Measurements from ENCODE around the gene TMEM175. TPM values are rescaled to one million over a fixed set of nuclear protein-coding genes. Genes with fewer than 3 reads are reported as not detected.

TMEM175 gene
- total RNA-seq, 2 experiments from 2014 or later: 13.9 to 15.8 TPM

DNA sequence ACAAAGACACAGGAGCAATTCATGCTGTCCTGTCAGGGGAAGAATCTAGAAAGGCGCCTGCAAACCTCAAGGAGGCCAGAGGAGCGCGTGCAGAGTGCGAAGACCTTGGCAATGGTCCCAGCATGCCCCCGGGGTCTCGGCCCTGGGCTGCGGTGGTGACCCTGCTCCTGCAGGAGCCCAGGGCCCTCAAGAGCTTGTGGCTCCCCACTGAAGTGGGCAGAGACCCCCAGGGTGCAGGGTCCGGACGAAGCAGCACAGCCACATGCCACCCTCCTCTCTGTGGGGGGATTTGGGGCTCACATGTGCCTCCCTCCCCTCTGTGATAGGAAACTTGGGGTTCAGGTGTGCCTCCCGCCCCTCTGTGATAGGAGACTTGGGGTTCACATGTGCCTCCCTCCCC, 39.5 kb upstream of the TMEM175 start:
- Mint-ChIP-seq H3K27ac (no peak overlapping the region), H3K27me3 (ENCODE audit: low read depth) (no peaks in the 10 kb centered on the region), H3K4me3 (no peak overlapping the region), H3K36me3 (ENCODE audit: low read depth) (peaks cover 9% of the 10 kb centered on the region), H3K4me1 (ENCODE audit: low read depth) (no peaks in the 10 kb centered on the region), H3K9me3 (peaks cover under 1% of the 10 kb centered on the region)
- CTCF ChIA-PET: no interaction called here
- intact Hi-C loops (cut with micrococcal nuclease): no loop called here
- no peak for DNase-seq

DNA sequence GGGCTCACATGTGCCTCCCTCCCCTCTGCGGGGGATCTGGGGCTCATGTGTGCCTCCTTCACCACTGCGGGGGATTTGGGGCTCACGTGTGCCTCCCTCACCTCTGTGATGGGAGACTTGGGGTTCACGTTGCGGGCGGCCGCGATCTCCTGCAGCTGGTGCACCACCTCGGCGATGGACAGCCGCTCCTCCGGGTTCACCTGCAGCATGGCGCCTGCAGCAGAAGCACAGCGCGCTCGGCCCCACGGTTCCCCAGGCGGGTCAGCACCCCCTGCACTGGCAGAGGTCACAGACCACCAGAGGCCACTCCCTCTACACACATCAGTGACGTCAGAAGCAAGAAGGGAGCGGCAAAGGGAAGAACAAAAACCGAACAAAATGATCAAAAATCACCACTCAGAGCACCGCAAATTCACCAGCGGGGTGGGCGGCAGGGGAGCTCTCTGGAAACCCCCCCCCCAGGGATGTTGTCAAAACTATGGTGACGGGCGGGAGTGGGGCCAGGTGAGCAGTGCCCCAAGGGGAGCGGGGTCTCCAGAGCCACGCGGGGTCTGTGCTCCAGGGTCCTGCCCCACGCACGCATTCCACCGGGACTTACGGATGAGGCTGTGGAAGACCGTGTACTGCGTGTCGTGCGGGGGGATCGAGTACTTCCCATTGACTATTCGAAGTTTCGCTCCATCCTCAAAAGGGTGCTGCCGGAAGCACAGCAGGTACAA, 38.8 kb upstream of the TMEM175 start:
- no peak overlapping the region for H3K4me3 Mint-ChIP-seq
- H3K9me3 Mint-ChIP-seq: no peaks in the 10 kb centered on the region
- H3K36me3 Mint-ChIP-seq (ENCODE audit: low read depth): peaks cover 6% of the 10 kb centered on the region
- H3K27me3 Mint-ChIP-seq (ENCODE audit: low read depth): no peaks in the 10 kb centered on the region
- H3K4me1 Mint-ChIP-seq (ENCODE audit: low read depth): no peaks in the 10 kb centered on the region
- H3K27ac Mint-ChIP-seq: no peak overlapping the region
- DNase-seq: no peak
- CTCF ChIA-PET: interaction anchor here (0.6 kb wide), 1 partner anchor 919 kb away, joined by 3 read pairs; no protein-coding TSS in a partner anchor
- intact Hi-C loops (cut with micrococcal nuclease): no loop called here

DNA sequence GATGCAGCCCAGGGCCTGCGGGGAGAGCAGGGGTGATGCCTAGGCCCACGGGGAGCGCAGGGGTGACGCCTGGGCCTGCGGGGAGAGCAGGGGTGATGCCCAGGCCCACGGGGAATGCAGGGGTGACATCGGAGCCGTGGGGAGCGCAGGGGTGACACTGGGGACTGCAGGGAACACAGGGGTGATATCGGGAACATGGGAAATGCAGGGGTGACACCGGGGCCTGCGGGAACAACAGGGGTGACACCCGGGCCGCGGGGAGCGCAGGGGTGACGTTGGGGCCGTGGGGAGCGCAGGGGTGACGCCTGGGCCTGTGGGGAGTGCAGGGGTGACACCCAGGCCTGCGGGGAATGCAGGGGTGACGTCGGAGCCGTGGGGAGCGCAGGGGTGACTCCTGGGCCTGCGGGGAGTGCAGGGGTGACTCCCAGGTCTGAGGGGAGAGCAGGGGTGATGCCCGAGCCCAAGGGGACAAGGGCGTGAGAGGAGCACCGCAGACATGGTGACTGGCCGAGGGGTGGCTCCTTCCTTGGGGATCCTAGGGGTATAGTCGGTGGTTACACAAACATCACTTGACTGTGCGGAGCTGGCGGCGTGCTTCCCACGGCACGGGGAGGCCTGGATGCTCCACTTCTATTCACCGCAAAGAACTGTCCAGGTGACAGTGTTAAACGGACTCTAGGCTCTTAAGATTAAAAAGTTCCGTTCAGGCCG, 38.1 kb upstream of the TMEM175 start:
- CTCF ChIA-PET: no interaction called here
- peaks cover 8% of the 10 kb centered on the region for H3K36me3 Mint-ChIP-seq (ENCODE audit: low read depth)

DNA sequence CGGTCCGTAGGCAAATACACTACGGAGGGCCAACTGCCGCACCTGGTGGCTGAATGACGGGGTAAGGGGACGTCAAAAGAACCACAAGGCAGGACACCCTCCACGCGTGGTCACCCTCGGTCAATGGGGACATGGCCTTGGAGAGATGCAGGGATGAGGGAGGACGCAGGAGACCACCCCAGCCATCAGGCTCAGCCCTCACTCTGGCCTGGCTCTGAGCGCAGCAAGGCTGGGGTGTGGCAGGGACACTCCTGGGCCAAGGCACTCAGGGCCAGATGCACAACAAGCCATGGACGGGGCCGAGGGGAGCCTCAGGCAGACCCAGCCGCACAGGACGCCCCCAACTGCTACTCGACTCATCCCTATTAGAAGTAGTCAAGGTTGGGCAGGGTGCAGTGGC, 36.7 kb upstream of the TMEM175 start:
- CTCF ChIA-PET: no interaction called here
- Mint-ChIP-seq H3K4me1 (ENCODE audit: low read depth) (no peaks in the 10 kb centered on the region), H3K27me3 (ENCODE audit: low read depth) (no peaks in the 10 kb centered on the region), H3K36me3 (ENCODE audit: low read depth) (peaks cover 13% of the 10 kb centered on the region), H3K4me3 (no peak overlapping the region), H3K27ac (no peak overlapping the region), H3K9me3 (no peaks in the 10 kb centered on the region)
- DNase-seq: no peak
- intact Hi-C loops (cut with micrococcal nuclease): no loop called here

More for the DNA sequence above, 38.1 kb upstream of the TMEM175 start:
- H3K4me3 Mint-ChIP-seq: no peak overlapping the region
- no peaks in the 10 kb centered on the region for H3K4me1 Mint-ChIP-seq (ENCODE audit: low read depth)
- no peak for DNase-seq
- H3K27ac Mint-ChIP-seq: no peak overlapping the region
- intact Hi-C loops (cut with micrococcal nuclease): no loop called here
- H3K9me3 Mint-ChIP-seq: no peaks in the 10 kb centered on the region
- H3K27me3 Mint-ChIP-seq (ENCODE audit: low read depth): no peaks in the 10 kb centered on the region

GRCh38 chr4:896216-896615, 36.0 kb upstream of the TMEM175 start:
- H3K36me3 Mint-ChIP-seq (ENCODE audit: low read depth): peaks cover 13% of the 10 kb centered on the region

GRCh38 chr4:896630-897029, 35.6 kb upstream of the TMEM175 start:
- no peaks in the 10 kb centered on the region for H3K9me3 Mint-ChIP-seq
- H3K36me3 Mint-ChIP-seq (ENCODE audit: low read depth): peaks cover 13% of the 10 kb centered on the region
- peak overlapping the region; percentile 46 for H3K27ac Mint-ChIP-seq
- H3K4me1 Mint-ChIP-seq (ENCODE audit: low read depth): no peaks in the 10 kb centered on the region
- no peaks in the 10 kb centered on the region for H3K27me3 Mint-ChIP-seq (ENCODE audit: low read depth)
- CTCF ChIA-PET: interaction anchor here (0.6 kb wide), 1 partner anchor 91 kb away, joined by 3 read pairs; the partner anchor contains the start of gene IDUA
- intact Hi-C loops (cut with micrococcal nuclease): no loop called here
- H3K4me3 Mint-ChIP-seq: no peak overlapping the region
- DNase-seq: no peak

More at GRCh38 chr4:896216-896615, 36.0 kb upstream of the TMEM175 start:
- Mint-ChIP-seq H3K27me3 (ENCODE audit: low read depth) (no peaks in the 10 kb centered on the region), H3K4me1 (ENCODE audit: low read depth) (no peaks in the 10 kb centered on the region), H3K27ac (peak overlapping the region; percentile 46), H3K4me3 (no peak overlapping the region), H3K9me3 (no peaks in the 10 kb centered on the region)
- DNase-seq: peak; percentile 13
- intact Hi-C loops (cut with micrococcal nuclease): no loop called here
- CTCF ChIA-PET: interaction anchor here (0.6 kb wide), 1 partner anchor 91 kb away, joined by 3 read pairs; the partner anchor contains the start of gene IDUA

DNA sequence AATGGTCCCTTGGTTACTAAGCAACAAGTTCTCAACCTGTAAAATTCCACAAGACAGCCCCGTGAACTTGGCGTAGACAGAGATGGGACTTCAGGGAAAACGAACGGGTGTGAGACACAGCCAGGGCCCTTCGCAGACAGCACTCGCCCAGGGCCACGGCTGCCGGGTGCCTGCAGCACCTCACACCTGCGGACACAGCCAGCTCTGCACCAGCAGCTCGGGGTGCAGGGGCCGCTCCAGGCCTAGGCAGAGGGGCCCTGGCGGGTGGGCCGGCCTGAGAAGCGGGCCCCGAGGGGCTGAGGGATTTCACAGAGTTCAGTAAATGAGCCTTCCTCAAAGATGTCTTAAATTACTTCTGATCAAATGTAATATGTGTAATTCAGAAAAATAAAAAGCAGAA, 34.1 kb upstream of the TMEM175 start:
- Mint-ChIP-seq H3K27ac (no peak overlapping the region), H3K27me3 (ENCODE audit: low read depth) (no peaks in the 10 kb centered on the region), H3K9me3 (no peaks in the 10 kb centered on the region), H3K36me3 (ENCODE audit: low read depth) (peaks cover 17% of the 10 kb centered on the region), H3K4me3 (no peak overlapping the region), H3K4me1 (ENCODE audit: low read depth) (peaks cover 2% of the 10 kb centered on the region)
- CTCF ChIA-PET: interaction anchor here (0.7 kb wide), 1 partner anchor 89 kb away, joined by 3 read pairs; no protein-coding TSS in a partner anchor
- DNase-seq: no peak
- intact Hi-C loops (cut with micrococcal nuclease): no loop called here

DNA sequence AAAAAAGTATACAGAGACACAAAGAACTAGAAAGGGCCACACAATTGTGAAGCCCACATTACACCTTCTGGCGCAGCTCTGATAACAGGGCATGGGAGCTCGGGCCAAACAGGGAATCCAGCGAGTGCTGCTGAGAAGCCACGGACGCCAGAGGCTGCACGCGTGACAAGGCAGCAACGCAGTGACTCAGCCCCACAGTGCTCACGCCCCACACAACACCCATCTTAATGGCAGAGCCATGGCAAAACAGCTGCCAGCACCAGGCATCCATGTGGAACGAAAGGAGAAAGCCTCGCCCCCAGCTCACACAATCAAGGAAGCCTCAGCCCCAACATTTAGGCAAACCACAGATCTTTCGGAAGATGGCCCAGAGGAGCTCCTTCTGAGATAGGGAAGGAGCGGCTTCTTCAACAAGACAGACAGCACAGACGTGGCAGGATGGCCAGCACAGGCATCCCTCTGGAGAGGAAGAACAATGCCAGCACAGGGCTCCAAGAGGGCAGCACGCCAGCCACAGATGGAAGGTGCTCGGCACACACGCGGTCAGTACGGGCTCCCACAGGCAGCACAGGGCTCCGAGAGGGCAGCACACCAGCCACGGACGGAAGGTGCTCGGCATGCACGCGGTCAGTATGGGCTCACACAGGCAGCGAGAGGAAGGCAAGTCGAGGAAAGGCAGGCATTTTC, 33.2 kb upstream of the TMEM175 start:
- Mint-ChIP-seq H3K9me3 (no peaks in the 10 kb centered on the region), H3K27me3 (ENCODE audit: low read depth) (no peaks in the 10 kb centered on the region), H3K4me3 (no peak overlapping the region), H3K36me3 (ENCODE audit: low read depth) (peaks cover 17% of the 10 kb centered on the region), H3K27ac (no peak overlapping the region), H3K4me1 (ENCODE audit: low read depth) (peaks cover 2% of the 10 kb centered on the region)
- CTCF ChIA-PET: no interaction called here
- DNase-seq: no peak
- intact Hi-C loops (cut with micrococcal nuclease): no loop called here

GRCh38 chr4:899556-899906, 32.7 kb upstream of the TMEM175 start:
- no peaks in the 10 kb centered on the region for H3K9me3 Mint-ChIP-seq
- H3K4me1 Mint-ChIP-seq (ENCODE audit: low read depth): peaks cover 2% of the 10 kb centered on the region
- DNase-seq: no peak
- CTCF ChIA-PET: no interaction called here
- peaks cover 17% of the 10 kb centered on the region for H3K36me3 Mint-ChIP-seq (ENCODE audit: low read depth)
- H3K27ac Mint-ChIP-seq: no peak overlapping the region
- H3K4me3 Mint-ChIP-seq: no peak overlapping the region
- H3K27me3 Mint-ChIP-seq (ENCODE audit: low read depth): no peaks in the 10 kb centered on the region
- intact Hi-C loops (cut with micrococcal nuclease): no loop called here

- intact Hi-C loops (cut with micrococcal nuclease): no loop called here
- Mint-ChIP-seq H3K27ac (no peak overlapping the region), H3K4me1 (ENCODE audit: low read depth) (peaks cover 2% of the 10 kb centered on the region), H3K4me3 (no peak overlapping the region), H3K27me3 (ENCODE audit: low read depth) (no peaks in the 10 kb centered on the region), H3K36me3 (ENCODE audit: low read depth) (peaks cover 19% of the 10 kb centered on the region), H3K9me3 (no peaks in the 10 kb centered on the region)
- no peak for DNase-seq
- CTCF ChIA-PET: no interaction called here
These were observed 32.2 kb upstream of the TMEM175 start for GRCh38 chr4:900073-900472.

GRCh38 chr4:900721-901120, 31.5 kb upstream of the TMEM175 start:
- intact Hi-C loops (cut with micrococcal nuclease): no loop called here
- Mint-ChIP-seq H3K36me3 (ENCODE audit: low read depth) (peaks cover 24% of the 10 kb centered on the region), H3K4me1 (ENCODE audit: low read depth) (peaks cover 2% of the 10 kb centered on the region), H3K9me3 (peaks cover 2% of the 10 kb centered on the region), H3K27me3 (ENCODE audit: low read depth) (no peaks in the 10 kb centered on the region), H3K4me3 (no peak overlapping the region), H3K27ac (no peak overlapping the region)
- CTCF ChIA-PET: no interaction called here
- no peak for DNase-seq

DNA sequence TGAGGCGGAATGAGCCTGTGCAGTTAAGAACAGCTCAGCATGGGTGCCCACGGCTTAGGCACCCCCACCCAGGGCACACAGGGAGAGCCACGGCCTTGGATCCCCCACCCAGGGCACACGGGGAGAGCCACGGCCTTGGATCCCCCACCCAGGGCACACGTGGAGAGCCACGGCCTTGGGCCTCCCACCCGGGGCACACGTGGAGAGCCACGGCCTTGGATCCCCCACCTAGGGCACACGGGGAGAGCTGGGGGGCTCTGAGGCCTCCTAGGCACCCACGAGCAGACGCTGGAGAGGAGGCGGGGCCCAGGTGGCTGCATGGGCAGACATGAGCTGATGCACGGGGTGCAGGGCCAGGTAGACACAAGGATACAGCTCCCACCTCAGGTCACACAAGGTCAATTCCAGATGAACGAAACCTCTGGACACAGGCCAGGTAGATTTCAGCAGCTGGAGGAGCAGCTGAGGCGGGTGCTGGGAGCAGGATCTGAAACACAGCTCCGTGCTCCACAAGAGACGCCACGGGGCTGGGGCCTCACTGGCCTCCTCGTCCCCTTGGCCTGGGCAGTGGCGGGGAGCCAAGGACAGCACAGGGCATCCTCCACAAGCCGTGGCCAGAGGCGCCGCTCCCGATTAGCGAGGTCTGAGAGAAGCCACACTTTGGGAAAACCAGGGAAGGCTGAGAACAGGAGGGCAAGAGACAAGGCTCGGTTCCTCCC, 30.9 kb upstream of the TMEM175 start:
- Mint-ChIP-seq H3K27me3 (ENCODE audit: low read depth) (no peaks in the 10 kb centered on the region), H3K4me1 (ENCODE audit: low read depth) (peaks cover 2% of the 10 kb centered on the region), H3K9me3 (peaks cover 5% of the 10 kb centered on the region), H3K36me3 (ENCODE audit: low read depth) (peaks cover 24% of the 10 kb centered on the region), H3K27ac (no peak overlapping the region), H3K4me3 (no peak overlapping the region)
- CTCF ChIA-PET: interaction anchor here (0.6 kb wide), 1 partner anchor 31 kb away, joined by 5 read pairs; no protein-coding TSS in a partner anchor
- intact Hi-C loops (cut with micrococcal nuclease): no loop called here
- DNase-seq: no peak
